Cardiac muscle cell (in vitro differentiated cells and primary cell): ENCODE data around the gene ALDH16A1. TPM values are rescaled to one million over a fixed set of nuclear protein-coding genes. Genes with fewer than 3 reads are reported as not detected.

Experiments
- DNase-seq, 2 donors: peaks; one replicate each; pipeline versions ENCODE4 v3.0.0 to v3.0.0-alpha.2; 2010 to 2017; ENCODE audit warnings: low read depth in 1 of 2, low spot score in 1 of 2
- H3K27ac ChIP-seq: fragments of 200-600 bp; sonication (generic); 2 replicates; pipeline ENCODE4 v1.5.1; 2016
- H3K27me3 ChIP-seq: fragments of 200-600 bp; sonication (generic); 2 replicates; pipeline ENCODE4 v1.6.0; 2016; ENCODE audit warnings: control low read depth
- H3K36me3 ChIP-seq: fragments of 200-600 bp; sonication (generic); 2 replicates; pipeline ENCODE4 v1.5.1; 2016; ENCODE audit warnings: control low read depth
- H3K4me1 ChIP-seq: fragments of 200-600 bp; sonication (generic); 2 replicates; pipeline ENCODE4 v1.8.1; 2017; ENCODE audit warnings: low read depth, mild to moderate bottlenecking, mixed run types
- H3K4me3 ChIP-seq: fragments of 200-600 bp; sonication (generic); 2 replicates; pipeline ENCODE4 v1.5.1; 2016; ENCODE audit warnings: mild to moderate bottlenecking
- H3K9me3 ChIP-seq: fragments of 200-600 bp; sonication (generic); 2 replicates; pipeline ENCODE4 v1.5.1; 2017; ENCODE audit warnings: low read depth, mild to moderate bottlenecking, control low read depth
- CTCF ChIP-seq: IDR thresholded peaks from 2 replicates; pipeline ENCODE4 v1.5.1; 2012; ENCODE audit warnings: low read depth, mild to moderate bottlenecking, low read length
- polyA plus RNA-seq: library from polyadenylated mRNA; unstranded; fragments of >200 nt; fragmentation: Nextera tagmentation; extraction: Ambion mirVana; gene quantifications from 2 replicates; pipeline ENCODE4 v1.2.1, GENCODE V29; 2016
- total RNA-seq: library from RNA; depleted of rRNA; stranded (reverse); fragments of >200 nt; gene quantifications from 2 replicates; pipeline ENCODE4 v1.2.3, GENCODE V29; 2016

Gene ALDH16A1
- total and polyA plus RNA-seq, 2 experiments from 2014 or later = 37.3 to 46.4 TPM

GRCh38 chr19:49434907-49435583 is 18.0 kb upstream of the ALDH16A1 start:
- H3K27ac ChIP-seq = no peak overlapping the region
- H3K4me1 ChIP-seq = no peaks in the 10 kb centered on the region
- peaks cover 69% of the 10 kb centered on the region for H3K27me3 ChIP-seq
- no peaks in the 10 kb centered on the region for H3K9me3 ChIP-seq
- H3K4me3 ChIP-seq = no peak overlapping the region
- H3K36me3 ChIP-seq = no peaks in the 10 kb centered on the region
- DNase-seq = no peak
- no peak for TF ChIP-seq CTCF

GRCh38 chr19:49435670-49436069 is 17.4 kb upstream of the ALDH16A1 start:
- Histone ChIP-seq H3K4me3 (no peak overlapping the region), H3K4me1 (no peaks in the 10 kb centered on the region), H3K27me3 (peaks cover 75% of the 10 kb centered on the region), H3K36me3 (no peaks in the 10 kb centered on the region), H3K9me3 (no peaks in the 10 kb centered on the region), H3K27ac (no peak overlapping the region)
- TF ChIP-seq CTCF = no peak
- DNase-seq = no peak

- Histone ChIP-seq H3K9me3 (no peaks in the 10 kb centered on the region), H3K27ac (no peak overlapping the region), H3K27me3 (peaks cover 84% of the 10 kb centered on the region), H3K4me1 (no peaks in the 10 kb centered on the region), H3K4me3 (no peak overlapping the region), H3K36me3 (no peaks in the 10 kb centered on the region)
- DNase-seq = peak in 1 of 2 donors; percentile 51
- no peak for TF ChIP-seq CTCF
These were observed 16.5 kb upstream of the ALDH16A1 start for GRCh38 chr19:49436381-49437017.

- Histone ChIP-seq H3K27ac (no peak overlapping the region), H3K4me1 (no peaks in the 10 kb centered on the region), H3K9me3 (no peaks in the 10 kb centered on the region), H3K4me3 (no peak overlapping the region), H3K27me3 (peaks cover 85% of the 10 kb centered on the region), H3K36me3 (no peaks in the 10 kb centered on the region)
- TF ChIP-seq CTCF = no peak
- DNase-seq = no peak
These were observed 15.8 kb upstream of the ALDH16A1 start for GRCh38 chr19:49437231-49437630.

- no peaks in the 10 kb centered on the region for H3K4me1 ChIP-seq
- H3K36me3 ChIP-seq = no peaks in the 10 kb centered on the region
- no peaks in the 10 kb centered on the region for H3K9me3 ChIP-seq
- H3K4me3 ChIP-seq = no peak overlapping the region
- peaks cover 78% of the 10 kb centered on the region for H3K27me3 ChIP-seq
- TF ChIP-seq CTCF = no peak
- no peak overlapping the region for H3K27ac ChIP-seq
- DNase-seq = no peak
These were observed 14.8 kb upstream of the ALDH16A1 start for GRCh38 chr19:49438261-49438660.
